Activated CD8-positive, alpha-beta T cell treated with anti-CD3 and anti-CD28 coated beads, Interleukin-2, amount 10 ng/mL, durations not matched to agents 7 days and 5 days (primary cell): ENCODE results near the gene AHSG. TPM values are rescaled to one million over a fixed set of nuclear protein-coding genes. Genes with fewer than 3 reads are reported as not detected.

ENCODE experiments used
- ATAC-seq: fragments of 150-1000 bp; cut with Tn5 transposase; one replicate; pipeline ENCODE4 v1.10.0; 2021; ENCODE audit warnings: moderate library complexity
- CTCF ChIA-PET: fragments of 350-600 bp; sonication (Branson Sonifier 250); formaldehyde crosslinking; loops from one replicate; lab custom pipeline; 2021; ENCODE audit warnings: antibody characterized with exemption; lab: Charles Lee
- POLR2A ChIA-PET: fragments of 350-600 bp; sonication (Branson Sonifier 250); formaldehyde crosslinking; loops from one replicate; lab custom pipeline; 2021; ENCODE audit warnings: antibody characterized with exemption; lab: Charles Lee
- DNase-seq: peaks from one replicate; pipeline ENCODE4 v3.0.0-alpha.2; 2020
- H3K27ac Mint-ChIP-seq: one replicate; pipeline ENCODE4 v1.8.0; 2021; ENCODE audit warnings: mild to moderate bottlenecking, mixed read lengths
- H3K27me3 Mint-ChIP-seq: one replicate; pipeline ENCODE4 v1.8.0; 2021; ENCODE audit warnings: low read depth, mixed read lengths
- H3K36me3 Mint-ChIP-seq: one replicate; pipeline ENCODE4 v1.8.0; 2021; ENCODE audit warnings: low read depth, mixed read lengths
- H3K4me1 Mint-ChIP-seq: one replicate; pipeline ENCODE4 v1.8.0; 2021; ENCODE audit warnings: low read depth, mixed read lengths
- H3K4me3 Mint-ChIP-seq: one replicate; pipeline ENCODE4 v1.8.0; 2021; ENCODE audit warnings: mild to moderate bottlenecking, mixed read lengths
- H3K9me3 Mint-ChIP-seq: one replicate; pipeline ENCODE4 v1.8.0; 2022; ENCODE audit warnings: mixed read lengths; ENCODE audit not compliant: insufficient read depth
- total RNA-seq, 2 experiments: library from RNA; stranded (reverse); gene quantifications; one replicate each; pipeline ENCODE4 v1.2.3, GENCODE V29; 2021

The AHSG gene
- total RNA-seq, 2 experiments from 2014 or later, result not detected

GRCh38 chr3:186643493-186643892, 30.6 kb downstream of the AHSG start:
- H3K4me3 Mint-ChIP-seq, result no peak overlapping the region
- ChIA-PET CTCF (interaction anchor here (0.7 to 6.3 kb wide), 2 partner anchors 11 to 28 kb away, joined by 3 to 45 read pairs; no protein-coding TSS in a partner anchor), POLR2A (interaction anchor here (0.9 to 1.2 kb wide), 2 partner anchors 139 to 140 kb away, joined by 3 to 4 read pairs; partner anchors contain the start of gene EIF4A2)
- H3K9me3 Mint-ChIP-seq, result no peaks in the 10 kb centered on the region
- ATAC-seq (no peak), DNase-seq (no peak)
- H3K4me1 Mint-ChIP-seq, result peaks cover 18% of the 10 kb centered on the region
- no peak overlapping the region for H3K27ac Mint-ChIP-seq
- H3K27me3 Mint-ChIP-seq, result peaks cover 6% of the 10 kb centered on the region
- H3K36me3 Mint-ChIP-seq, result no peaks in the 10 kb centered on the region

GRCh38 chr3:186644683-186645082, 31.8 kb downstream of the AHSG start:
- H3K4me1 Mint-ChIP-seq, result peaks cover 18% of the 10 kb centered on the region
- DNase-seq (no peak), ATAC-seq (no peak)
- H3K4me3 Mint-ChIP-seq, result no peak overlapping the region
- CTCF ChIA-PET, result interaction anchor here (6.3 kb wide), 1 partner anchor 29 kb away, joined by 45 read pairs; no protein-coding TSS in a partner anchor
- H3K36me3 Mint-ChIP-seq, result no peaks in the 10 kb centered on the region
- no peaks in the 10 kb centered on the region for H3K9me3 Mint-ChIP-seq
- no peak overlapping the region for H3K27ac Mint-ChIP-seq
- H3K27me3 Mint-ChIP-seq, result peaks cover 4% of the 10 kb centered on the region
- POLR2A ChIA-PET, result interaction anchor here (1.2 kb wide), 1 partner anchor 139 kb away, joined by 4 read pairs; the partner anchor contains the start of gene EIF4A2

DNA sequence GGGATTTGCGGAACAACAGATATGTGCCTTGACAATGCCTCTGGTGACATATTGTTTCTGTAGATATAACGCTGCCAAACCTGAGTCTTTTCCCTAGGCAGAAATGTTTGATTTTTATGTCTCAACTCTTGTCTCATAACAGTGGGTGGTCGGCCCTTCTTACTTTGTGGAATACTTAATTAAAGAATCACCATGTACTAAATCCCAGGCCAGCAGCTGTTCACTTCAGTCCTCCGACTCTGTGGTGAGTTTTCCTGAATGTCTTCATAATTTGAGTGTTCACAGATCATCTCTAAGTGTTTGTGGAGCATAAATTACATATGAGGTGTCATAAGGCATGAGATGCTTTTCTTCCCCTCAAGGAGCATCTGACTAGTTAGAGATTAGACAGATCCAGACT, 33.2 kb downstream of the AHSG start:
- CTCF ChIA-PET, result no interaction called here
- Mint-ChIP-seq H3K27ac (no peak overlapping the region), H3K36me3 (no peaks in the 10 kb centered on the region)

GRCh38 chr3:186646841-186647240, 34.0 kb downstream of the AHSG start:
- no peak overlapping the region for H3K27ac Mint-ChIP-seq
- H3K9me3 Mint-ChIP-seq, result no peaks in the 10 kb centered on the region
- DNase-seq (no peak), ATAC-seq (no peak)
- POLR2A ChIA-PET, result no interaction called here
- H3K4me3 Mint-ChIP-seq, result no peak overlapping the region
- H3K4me1 Mint-ChIP-seq, result peaks cover 18% of the 10 kb centered on the region
- CTCF ChIA-PET, result no interaction called here
- H3K27me3 Mint-ChIP-seq, result peaks cover 6% of the 10 kb centered on the region
- H3K36me3 Mint-ChIP-seq, result no peaks in the 10 kb centered on the region

More for the DNA sequence above, 33.2 kb downstream of the AHSG start:
- ATAC-seq (no peak), DNase-seq (no peak)
- H3K4me1 Mint-ChIP-seq, result peaks cover 18% of the 10 kb centered on the region
- H3K4me3 Mint-ChIP-seq, result no peak overlapping the region
- POLR2A ChIA-PET, result no interaction called here
- peaks cover 4% of the 10 kb centered on the region for H3K27me3 Mint-ChIP-seq
- no peaks in the 10 kb centered on the region for H3K9me3 Mint-ChIP-seq

DNA sequence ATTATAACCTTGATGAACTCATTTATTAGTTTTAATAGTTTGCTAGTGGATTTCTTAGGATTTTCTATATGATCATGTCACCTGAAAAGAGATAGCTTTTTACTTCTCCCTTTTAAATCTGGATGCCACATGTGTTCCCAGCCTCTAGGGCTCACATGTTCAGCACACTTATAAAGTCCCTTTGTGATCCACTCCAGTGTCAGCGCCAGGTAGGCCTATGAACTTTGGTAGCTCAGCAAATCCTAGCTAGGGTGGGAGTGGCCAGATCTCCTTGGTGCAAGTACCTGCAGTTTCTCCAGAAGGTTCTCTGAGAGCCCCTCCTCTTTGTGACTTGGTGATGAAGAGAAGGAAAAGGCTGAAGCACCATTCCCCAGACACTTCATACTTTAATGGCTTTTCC, 36.0 kb downstream of the AHSG start:
- DNase-seq (no peak), ATAC-seq (no peak)
- Mint-ChIP-seq H3K4me1 (peaks cover 3% of the 10 kb centered on the region), H3K4me3 (no peak overlapping the region), H3K27ac (no peak overlapping the region), H3K36me3 (no peaks in the 10 kb centered on the region), H3K27me3 (peaks cover 9% of the 10 kb centered on the region), H3K9me3 (no peaks in the 10 kb centered on the region)
- CTCF ChIA-PET, result interaction anchor here (1.6 kb wide), 1 partner anchor 32 kb away, joined by 6 read pairs; no protein-coding TSS in a partner anchor
- POLR2A ChIA-PET, result no interaction called here

GRCh38 chr3:186651678-186652215, 38.9 kb downstream of the AHSG start:
- peaks cover 22% of the 10 kb centered on the region for H3K27me3 Mint-ChIP-seq
- ChIA-PET POLR2A (no interaction called here), CTCF (no interaction called here)
- no peaks in the 10 kb centered on the region for H3K9me3 Mint-ChIP-seq
- H3K4me3 Mint-ChIP-seq, result no peak overlapping the region
- ATAC-seq, result no peak
- H3K27ac Mint-ChIP-seq, result no peak overlapping the region
- peaks cover 2% of the 10 kb centered on the region for H3K4me1 Mint-ChIP-seq
- DNase-seq, result no peak
- H3K36me3 Mint-ChIP-seq, result no peaks in the 10 kb centered on the region

DNA sequence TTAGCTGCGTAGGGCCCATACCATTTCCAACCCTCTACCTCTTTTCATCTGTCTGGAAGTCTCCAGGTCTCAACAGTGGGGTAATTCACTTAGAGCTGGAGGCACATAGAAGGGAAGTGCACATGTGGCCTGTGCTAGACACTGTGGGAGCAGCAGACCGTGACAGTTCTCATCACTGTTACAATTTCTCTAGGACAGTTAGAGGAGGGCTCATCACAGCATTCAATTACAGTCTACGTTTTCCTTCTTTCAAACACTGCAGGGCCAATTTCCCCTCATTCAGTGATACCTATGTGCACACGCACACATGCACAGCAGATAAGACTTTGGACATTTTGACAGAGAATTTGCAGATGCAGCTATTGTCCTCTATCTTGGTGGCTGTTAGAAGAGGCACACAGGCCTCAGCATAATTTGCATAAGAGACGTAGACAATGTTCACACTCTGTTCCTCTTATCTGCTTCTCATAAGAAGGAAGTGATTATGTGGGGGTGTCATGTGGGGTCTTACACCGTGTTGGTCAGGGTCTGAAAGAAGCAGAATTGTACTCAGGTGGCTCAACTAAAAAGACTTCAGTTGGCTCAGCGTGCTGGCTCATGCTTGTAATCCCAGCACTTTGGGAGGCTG, 40.3 kb downstream of the AHSG start:
- ATAC-seq, result no peak
- ChIA-PET CTCF (no interaction called here), POLR2A (no interaction called here)

GRCh38 chr3:186653984-186654383, 41.1 kb downstream of the AHSG start:
- H3K36me3 Mint-ChIP-seq, result no peaks in the 10 kb centered on the region
- CTCF ChIA-PET, result no interaction called here
- H3K27ac Mint-ChIP-seq, result no peak overlapping the region
- peaks cover 29% of the 10 kb centered on the region for H3K27me3 Mint-ChIP-seq
- POLR2A ChIA-PET, result no interaction called here
- ATAC-seq (no peak), DNase-seq (no peak)
- H3K4me3 Mint-ChIP-seq, result no peak overlapping the region
- no peaks in the 10 kb centered on the region for H3K4me1 Mint-ChIP-seq
- H3K9me3 Mint-ChIP-seq, result no peaks in the 10 kb centered on the region

More for the DNA sequence above, 40.3 kb downstream of the AHSG start:
- Mint-ChIP-seq H3K4me3 (no peak overlapping the region), H3K27ac (no peak overlapping the region), H3K9me3 (no peaks in the 10 kb centered on the region), H3K4me1 (no peaks in the 10 kb centered on the region), H3K27me3 (peaks cover 25% of the 10 kb centered on the region), H3K36me3 (no peaks in the 10 kb centered on the region)
- no peak for DNase-seq

DNA sequence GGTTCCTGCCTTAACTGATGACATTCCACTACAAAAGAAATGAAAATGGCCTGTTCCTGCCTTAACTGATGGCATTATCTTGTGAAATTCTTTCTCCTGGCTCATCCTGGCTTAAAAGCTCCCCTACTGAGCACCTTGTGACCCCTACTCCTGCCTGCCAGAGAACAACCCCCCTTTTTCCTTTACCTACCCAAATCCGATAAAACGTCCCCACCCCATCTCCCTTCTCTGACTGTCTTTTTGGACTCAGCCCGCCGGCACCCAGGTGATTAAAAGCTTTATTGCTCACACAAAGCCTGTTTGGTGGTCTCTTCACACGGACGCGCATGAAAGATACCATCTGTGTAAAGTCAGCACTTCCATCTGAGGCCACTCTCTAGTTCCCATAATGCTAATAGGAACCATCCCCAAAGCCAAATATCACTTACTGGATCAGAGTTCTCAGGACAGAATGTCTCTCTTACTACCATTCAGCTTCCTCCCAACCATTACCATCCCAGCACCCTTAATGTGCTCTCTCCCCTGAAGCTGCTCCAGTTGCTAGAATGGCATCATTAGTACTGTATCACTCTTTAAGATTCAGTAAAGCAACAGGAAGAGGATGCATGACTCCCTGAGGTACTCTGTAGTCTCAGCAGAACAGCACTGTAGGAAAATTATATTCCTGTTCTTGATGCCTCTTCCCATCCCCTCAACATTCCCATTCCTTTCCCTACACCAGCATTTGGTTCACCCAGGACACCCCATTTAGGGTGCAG, 50.7 kb downstream of the AHSG start:
- Mint-ChIP-seq H3K27me3 (peaks cover 18% of the 10 kb centered on the region), H3K4me3 (no peak overlapping the region), H3K36me3 (no peaks in the 10 kb centered on the region), H3K4me1 (no peaks in the 10 kb centered on the region), H3K9me3 (no peaks in the 10 kb centered on the region), H3K27ac (no peak overlapping the region)
- ATAC-seq (no peak), DNase-seq (no peak)
- ChIA-PET CTCF (interaction anchor here (0.8 kb wide), 1 partner anchor 48 kb away, joined by 3 read pairs; no protein-coding TSS in a partner anchor), POLR2A (no interaction called here)

GRCh38 chr3:186664119-186664495, 51.2 kb downstream of the AHSG start:
- POLR2A ChIA-PET, result no interaction called here
- no peak overlapping the region for H3K4me3 Mint-ChIP-seq
- H3K27ac Mint-ChIP-seq, result no peak overlapping the region
- no peaks in the 10 kb centered on the region for H3K4me1 Mint-ChIP-seq
- H3K9me3 Mint-ChIP-seq, result no peaks in the 10 kb centered on the region
- DNase-seq, result no peak
- no peaks in the 10 kb centered on the region for H3K36me3 Mint-ChIP-seq
- ATAC-seq, result no peak
- H3K27me3 Mint-ChIP-seq, result peaks cover 14% of the 10 kb centered on the region
- CTCF ChIA-PET, result interaction anchor here (0.8 kb wide), 1 partner anchor 48 kb away, joined by 3 read pairs; no protein-coding TSS in a partner anchor

- no peak for DNase-seq
- POLR2A ChIA-PET, result no interaction called here
- ATAC-seq, result no peak
- H3K36me3 Mint-ChIP-seq, result peaks cover 3% of the 10 kb centered on the region
- no peak overlapping the region for H3K4me3 Mint-ChIP-seq
- CTCF ChIA-PET, result no interaction called here
- no peaks in the 10 kb centered on the region for H3K9me3 Mint-ChIP-seq
- no peak overlapping the region for H3K27ac Mint-ChIP-seq
- peaks cover 4% of the 10 kb centered on the region for H3K4me1 Mint-ChIP-seq
- peaks cover 12% of the 10 kb centered on the region for H3K27me3 Mint-ChIP-seq
Observed at GRCh38 chr3:186664506-186664905, 51.6 kb downstream of the AHSG start.
